HT-29 (cell line): ENCODE results near the gene TBXAS1. TPM values are rescaled to one million over a fixed set of nuclear protein-coding genes. Genes with fewer than 3 reads are reported as not detected.

ENCODE experiments used
- DNase-seq: peaks from one replicate; pipeline ENCODE4 v3.0.0-alpha.2; 2015; ENCODE audit warnings: low spot score
- total RNA-seq: library from RNA; depleted of rRNA; stranded (reverse); fragments of >200 nt; shearing (Covaris generic); gene quantifications from 2 replicates; pipeline ENCODE4 v1.2.3, GENCODE V29; 2014

Gene TBXAS1
- total RNA-seq, 1 experiment from 2014 or later, result 22.8 TPM

DNA sequence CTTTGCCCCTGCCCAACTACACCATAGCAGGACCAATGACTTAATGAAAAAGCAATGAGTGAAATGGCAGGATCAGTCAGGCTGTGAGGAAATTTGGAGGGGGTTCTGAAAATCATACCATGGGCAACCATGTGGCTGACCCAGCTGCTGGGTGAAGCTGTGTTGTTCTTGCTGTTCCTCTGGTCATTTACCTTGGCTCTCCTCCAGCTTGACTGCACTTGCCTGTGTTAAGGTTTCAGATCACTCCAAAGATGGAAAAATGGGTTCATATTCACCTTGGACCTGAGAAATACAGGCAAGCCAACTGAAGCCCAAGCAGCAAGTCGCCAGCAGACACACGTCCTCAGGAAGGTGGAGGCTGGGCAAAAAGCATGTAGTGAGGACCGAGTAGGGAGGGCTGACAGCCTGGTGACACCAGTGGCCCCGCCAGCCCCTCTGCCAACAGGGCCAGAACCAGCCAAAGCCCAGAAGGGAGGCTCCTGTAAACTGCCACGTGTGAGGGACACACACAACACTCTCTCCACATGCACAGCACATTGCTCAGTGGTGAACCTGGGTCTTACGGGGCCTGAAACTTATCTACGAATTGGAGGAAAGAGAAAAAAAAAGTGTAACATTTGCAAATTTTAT, 193.6 kb downstream of the TBXAS1 start:
- DNase-seq, result no peak

GRCh38 chr7:140023728-140024127, 194.7 kb downstream of the TBXAS1 start:
- no peak for DNase-seq

DNA sequence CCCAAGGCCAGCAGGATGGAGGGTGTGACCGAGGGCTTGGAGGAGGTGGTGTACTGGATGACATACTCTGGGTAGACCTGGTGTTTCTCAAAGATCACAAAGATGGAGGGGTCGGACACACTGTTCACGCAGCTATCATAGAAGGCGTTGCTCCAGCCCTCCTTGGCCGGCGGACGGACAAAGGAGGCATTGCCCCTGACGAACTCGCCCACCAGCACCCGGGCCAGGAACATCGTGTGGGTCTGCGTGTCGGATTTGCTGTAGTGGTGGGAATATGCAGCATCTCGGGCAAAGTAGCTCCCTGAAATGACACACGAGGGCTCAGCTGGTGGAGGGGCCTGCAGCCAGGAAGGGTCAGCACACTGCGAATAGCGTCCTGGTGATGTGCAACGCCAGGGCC, 195.5 kb downstream of the TBXAS1 start:
- DNase-seq, result no peak

DNA sequence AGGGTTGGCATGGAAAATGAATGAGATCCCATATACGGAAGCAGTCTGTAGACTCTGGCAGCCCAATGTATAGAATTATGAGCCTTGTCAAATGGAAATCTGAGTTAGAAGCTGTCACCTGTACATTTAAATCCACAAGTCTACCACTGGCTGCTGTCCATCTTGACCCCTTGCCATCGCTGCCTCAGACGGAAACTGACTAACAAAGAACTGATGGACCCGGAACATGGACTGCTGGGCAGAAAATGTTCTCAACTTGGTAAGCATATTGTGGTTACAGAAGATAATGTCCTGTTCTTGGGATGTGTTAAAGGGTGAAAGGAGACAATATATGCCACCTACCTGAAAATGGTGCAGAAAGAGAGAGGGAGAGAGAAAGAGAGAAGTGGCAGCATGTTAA, 196.2 kb downstream of the TBXAS1 start:
- DNase-seq, result no peak

- DNase-seq, result no peak
These were observed 196.9 kb downstream of the TBXAS1 start for GRCh38 chr7:140025814-140026433.

GRCh38 chr7:140026935-140027334, 197.9 kb downstream of the TBXAS1 start:
- DNase-seq, result no peak

DNA sequence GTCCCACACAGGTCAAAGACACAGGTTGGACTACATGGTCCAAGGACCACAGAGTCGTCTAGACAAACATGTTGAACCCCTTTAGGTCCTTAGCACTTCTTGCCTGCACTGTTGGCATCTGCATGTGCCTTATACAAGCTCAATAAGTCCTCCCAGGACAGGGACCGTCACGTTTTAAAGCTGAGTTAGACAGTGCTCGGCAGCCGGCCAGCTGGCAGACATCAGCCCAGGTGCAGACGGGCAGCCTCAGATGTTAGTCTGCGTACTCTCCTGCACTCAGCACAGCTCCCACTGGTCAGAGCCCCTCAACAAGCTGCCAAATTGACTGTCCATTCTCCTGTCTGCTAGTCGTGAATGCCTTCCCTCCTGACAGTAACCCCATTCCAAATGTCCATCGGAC, 198.8 kb downstream of the TBXAS1 start:
- no peak for DNase-seq

- DNase-seq, result no peak
These were observed 199.2 kb downstream of the TBXAS1 start for GRCh38 chr7:140028311-140028710.

GRCh38 chr7:140029072-140029471, 200.0 kb downstream of the TBXAS1 start:
- DNase-seq, result no peak

GRCh38 chr7:140031364-140031763, 202.3 kb downstream of the TBXAS1 start:
- DNase-seq, result no peak

GRCh38 chr7:140033036-140033435, 204.0 kb downstream of the TBXAS1 start:
- no peak for DNase-seq

DNA sequence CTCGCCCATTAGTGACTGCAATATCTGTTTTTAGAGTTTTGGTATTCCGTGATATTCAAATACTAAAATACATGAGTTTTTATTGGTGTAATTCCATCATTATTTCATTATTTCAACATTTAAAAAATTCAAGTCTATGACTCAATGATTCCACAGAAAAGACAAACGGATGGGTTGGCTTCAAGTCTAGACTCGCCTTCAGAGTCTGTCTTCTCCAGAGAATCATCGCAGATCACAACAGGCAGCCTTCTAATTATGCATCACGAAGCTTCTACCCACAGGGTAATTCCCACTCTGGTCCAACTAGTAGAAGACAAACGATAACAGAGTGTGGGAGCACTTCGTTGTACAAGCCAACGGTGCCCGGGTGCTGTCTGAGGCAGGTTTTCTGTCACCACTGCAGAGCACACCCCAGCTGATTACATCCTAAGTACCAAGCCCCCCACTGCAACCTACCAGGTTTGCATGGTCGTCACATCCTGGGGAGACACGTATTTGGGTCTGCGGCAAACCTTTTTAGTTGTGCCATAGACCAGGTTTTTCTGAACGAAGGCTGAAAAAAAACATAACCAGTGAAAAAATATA, 204.8 kb downstream of the TBXAS1 start:
- DNase-seq, result no peak

DNA sequence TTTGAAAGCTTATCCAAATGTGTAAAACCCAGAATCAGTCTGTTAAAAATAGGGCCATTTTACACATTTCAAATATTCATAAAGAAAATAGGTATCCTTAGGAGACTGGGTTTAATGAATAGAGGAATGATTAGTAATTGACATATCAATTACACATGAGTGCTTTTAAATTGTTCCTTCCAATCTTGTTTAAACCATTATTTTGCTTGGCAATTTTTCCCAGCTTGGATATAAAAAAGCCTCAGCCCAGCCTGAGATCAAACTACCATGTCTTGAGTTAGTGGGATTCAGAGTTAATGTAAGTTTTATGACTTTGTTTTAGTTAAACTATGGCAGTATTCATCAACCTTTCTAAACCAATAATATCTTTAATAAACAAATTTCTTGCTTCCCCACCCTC, 205.4 kb downstream of the TBXAS1 start:
- no peak for DNase-seq

DNA sequence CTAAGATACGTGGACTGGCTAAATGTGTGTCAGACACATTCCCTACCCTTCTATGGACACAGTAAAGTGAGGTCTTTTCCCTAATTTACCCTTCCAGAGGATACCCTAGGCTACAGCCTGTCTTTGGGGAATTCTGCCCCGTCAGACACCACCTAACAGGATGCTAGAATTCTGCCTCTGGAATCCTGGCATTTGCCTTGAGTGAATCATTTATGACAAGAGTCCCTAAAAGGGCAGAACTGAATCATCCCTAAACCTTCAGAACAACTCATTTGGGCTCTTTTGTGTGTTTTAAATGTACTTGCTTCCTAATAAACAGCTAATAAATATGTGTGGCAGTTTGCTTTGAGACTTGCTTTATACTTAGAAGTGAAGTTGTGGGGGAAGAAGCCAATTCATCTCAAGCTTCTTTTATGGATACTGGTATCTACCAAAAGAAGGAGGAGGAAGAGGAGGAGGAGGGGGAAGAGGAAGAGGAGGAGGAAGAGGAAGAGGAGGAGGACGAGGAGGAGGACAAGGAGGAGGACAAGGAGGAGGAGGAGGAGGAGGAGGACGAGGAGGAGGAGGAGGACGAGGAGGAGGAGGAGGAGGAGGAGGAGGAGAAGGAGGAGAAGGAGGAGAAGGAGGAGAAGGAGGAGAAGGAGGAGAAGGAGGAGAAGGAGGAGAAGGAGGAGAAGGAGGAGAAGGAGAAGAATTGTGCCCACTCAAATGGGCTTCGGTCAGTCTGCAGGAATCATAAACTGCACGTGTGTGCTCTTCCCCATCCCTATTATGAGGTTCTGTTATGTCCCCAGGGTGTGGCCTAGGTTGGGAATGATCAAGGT, 206.5 kb downstream of the TBXAS1 start:
- no peak for DNase-seq

DNA sequence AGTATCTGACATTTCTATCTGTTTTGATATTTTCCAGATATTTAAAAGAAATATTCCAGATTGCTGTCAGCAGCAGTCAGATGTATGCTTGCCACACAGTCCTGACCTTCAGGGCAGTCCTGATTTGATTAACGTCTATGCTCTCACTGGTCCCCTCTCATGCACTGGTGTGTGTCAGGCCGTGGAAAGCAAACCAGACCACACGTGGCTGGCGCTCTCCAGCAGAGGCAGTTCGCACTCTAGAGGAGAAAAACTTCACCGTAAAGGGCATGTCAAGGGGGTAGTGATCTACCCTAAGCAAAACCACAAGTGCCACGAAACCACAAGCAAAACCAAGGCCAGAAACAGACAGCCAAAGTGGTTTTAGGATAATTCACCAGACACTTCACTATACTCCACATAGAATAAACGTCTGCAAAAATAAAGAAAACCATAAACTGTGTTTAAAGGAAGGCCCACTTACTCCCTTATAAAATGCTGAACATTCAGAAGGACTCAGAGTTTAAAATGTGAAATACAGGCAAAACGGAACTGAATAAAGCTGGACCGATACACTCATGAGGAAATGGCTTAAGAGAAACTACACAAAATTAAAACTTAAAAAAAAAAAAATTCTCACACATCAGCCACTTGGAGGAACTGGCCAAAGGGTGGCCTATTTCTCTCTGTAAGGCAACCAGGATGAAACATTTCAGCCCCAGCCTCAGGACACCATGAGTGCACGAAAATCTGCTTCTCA, 207.3 kb downstream of the TBXAS1 start:
- no peak for DNase-seq

DNA sequence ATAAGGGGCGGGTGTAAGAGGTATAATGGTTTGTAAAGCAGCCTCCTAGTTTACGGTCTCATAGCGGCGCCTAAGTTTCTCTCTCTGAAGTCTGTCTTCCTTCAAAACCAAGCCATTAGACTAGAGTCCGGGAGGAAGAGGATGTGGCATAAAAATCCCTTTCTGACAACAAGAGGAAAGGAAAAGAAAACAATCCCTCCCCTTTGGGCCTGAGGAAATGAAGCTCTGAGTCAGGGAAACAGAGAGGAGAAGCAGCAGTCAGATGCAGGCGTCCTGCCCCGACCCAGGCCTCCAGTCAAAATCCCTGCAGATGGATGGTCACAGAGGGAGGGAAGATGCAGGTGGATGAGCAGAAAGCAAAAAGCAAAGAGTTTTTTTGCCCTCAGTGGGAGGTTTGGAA, 210.0 kb downstream of the TBXAS1 start:
- no peak for DNase-seq

DNA sequence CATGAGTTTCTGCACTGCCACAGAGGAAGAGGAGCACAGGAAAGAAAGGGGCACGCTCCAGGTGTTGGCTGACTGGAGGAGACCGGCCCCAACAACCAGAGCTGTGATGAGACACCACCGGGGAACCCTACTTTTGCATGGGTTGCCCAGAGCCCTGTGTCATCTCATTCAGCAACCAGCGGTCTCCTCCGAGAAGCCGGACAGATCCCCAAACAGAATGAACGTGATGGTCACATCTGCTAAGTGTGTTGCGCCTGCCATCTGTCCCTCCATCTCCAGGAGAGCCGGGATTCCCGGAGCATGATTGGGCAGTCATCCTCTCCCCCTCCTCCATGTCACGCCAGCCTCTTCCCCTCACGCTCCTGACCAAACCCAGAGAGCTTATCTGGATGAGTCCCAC, 210.8 kb downstream of the TBXAS1 start:
- no peak for DNase-seq

- DNase-seq, result no peak
These were observed 212.8 kb downstream of the TBXAS1 start for GRCh38 chr7:140041659-140042385.

- no peak for DNase-seq
These were observed 213.3 kb downstream of the TBXAS1 start for GRCh38 chr7:140042386-140042670.

- no peak for DNase-seq
These were observed 215.2 kb downstream of the TBXAS1 start for GRCh38 chr7:140044251-140044650.

DNA sequence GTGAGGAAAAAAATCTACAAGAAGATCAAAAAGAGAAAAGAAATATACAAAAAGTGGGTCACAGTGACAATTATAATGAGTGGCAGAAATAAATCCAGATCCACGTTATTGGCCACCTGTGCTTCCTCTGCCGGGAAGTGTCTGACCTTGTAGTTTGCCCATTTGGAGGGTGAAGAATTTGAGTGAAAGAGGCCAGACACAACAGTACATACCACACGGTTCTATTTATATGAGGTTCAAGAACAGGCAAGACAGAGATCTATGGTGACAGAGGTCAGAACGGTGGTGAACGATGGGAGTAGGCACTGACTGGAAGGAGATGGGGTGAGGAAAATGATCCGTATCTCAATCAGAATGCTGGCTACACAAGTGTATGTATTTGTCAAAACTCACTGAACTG, 216.6 kb downstream of the TBXAS1 start:
- DNase-seq, result no peak
